K562 (cell line): Measurements from ENCODE around the gene UNC80. TPM values are rescaled to one million over a fixed set of nuclear protein-coding genes. Genes with fewer than 3 reads are reported as not detected.

Experiments
- ATAC-seq: fragments of 200-7000 bp; cut with Tn5 transposase; 3 replicates; pipeline ENCODE4 v1.9.1; 2020; ENCODE audit warnings: moderate library complexity
- BruUV-seq: library from RNA; stranded (reverse); fragments of 400-500 nt; replicated peaks from 2 replicates; lab custom pipeline; 2021; lab: Mats Ljungman, UMichigan
- CTCF ChIA-PET: fragments of 300-600 bp; formaldehyde crosslinking; extraction: SDS; loops from one replicate; lab custom pipeline; 2021; ENCODE audit warnings: low intra/inter-chr PET ratio; lab: Yijun Ruan, JAX
- POLR2A ChIA-PET: fragments of 300-600, 350-650 bp; sonication (Branson Sonifier 250); formaldehyde crosslinking; extraction: SDS; loops from one replicate; lab custom pipeline; 2021; ENCODE audit warnings: antibody characterized with exemption, inconsistent platforms; lab: Yijun Ruan, JAX
- DNase-seq, 4 experiments: peaks; one replicate each; pipeline versions ENCODE4 v3.0.0 to v3.0.0-alpha.2; 2011 to 2018; ENCODE audit warnings: low spot score in 3 of 4, mixed read lengths in 3 of 4; ENCODE audit errors: extremely low read depth in 1 of 4
- FAIRE-seq: peaks from 2 replicates; lab custom pipeline; 2011; peaks lifted over from hg19 to GRCh38; lab: Jason Lieb, UNC
- H2AFZ ChIP-seq: 2 replicates; pipeline ENCODE4 v1.6.0; 2011; ENCODE audit warnings: low read depth, low read length, control low read depth, inconsistent platforms
- H3K27ac ChIP-seq: fragments of 200-600 bp; 3 replicates; pipeline ENCODE4 v1.8.0; 2011; ENCODE audit warnings: low read depth, mild to moderate bottlenecking, control low read depth, inconsistent platforms, low read length, moderate library complexity, mixed read lengths; ENCODE audit errors: extremely low read depth
- H3K27me3 ChIP-seq, 2 experiments: fragments of 300-600 bp in 1 of 2; 2 replicates in 1 of 2; 3 replicates in 1 of 2; pipeline versions ENCODE4 v1.6.0 to v1.8.0; 2011; ENCODE audit warnings: inconsistent platforms in 2 of 2, low read length in 2 of 2, mild to moderate bottlenecking in 1 of 2, mixed read lengths in 1 of 2, moderate library complexity in 1 of 2; ENCODE audit not compliant: control insufficient read depth in 2 of 2, insufficient read depth in 2 of 2
- H3K36me3 ChIP-seq: fragments of 300-600 bp; 3 replicates; pipeline ENCODE4 v1.8.0; 2011; ENCODE audit warnings: mild to moderate bottlenecking, low read length, inconsistent platforms; ENCODE audit not compliant: control insufficient read depth, insufficient read depth
- H3K4me1 ChIP-seq, 2 experiments: fragments of 200-600 bp in 1 of 2; replicated peaks in 1 of 2; 2 replicates in 1 of 2; 3 replicates in 1 of 2; pipeline versions ENCODE4 v1.5.1 to v1.8.0; 2011; ENCODE audit warnings: inconsistent platforms in 2 of 2, low read length in 2 of 2, mild to moderate bottlenecking in 1 of 2, mixed read lengths in 1 of 2, moderate library complexity in 1 of 2; ENCODE audit not compliant: control insufficient read depth in 2 of 2, insufficient read depth in 2 of 2
- H3K4me2 ChIP-seq: 2 replicates; pipeline ENCODE4 v1.6.1; 2011; ENCODE audit warnings: low read length, control low read depth, inconsistent platforms, mixed read lengths; ENCODE audit not compliant: insufficient read depth
- H3K4me3 ChIP-seq: fragments of 200-600 bp; sonication (generic), shearing (Covaris generic); 2 replicates; pipeline ENCODE4 v1.5.1; 2016; ENCODE audit warnings: control low read depth, inconsistent platforms
- H3K79me2 ChIP-seq: fragments of 200-600 bp; 3 replicates; pipeline ENCODE4 v1.8.0; 2011; ENCODE audit warnings: low read length, inconsistent platforms; ENCODE audit not compliant: control insufficient read depth, insufficient read depth
- H3K9ac ChIP-seq, 2 experiments: 2 replicates each; pipeline versions ENCODE4 v1.6.0 to v1.6.1; 2011; ENCODE audit warnings: low read depth in 2 of 2, low read length in 2 of 2, control low read depth in 1 of 2, inconsistent platforms in 1 of 2, mild to moderate bottlenecking in 1 of 2, mixed read lengths in 1 of 2; ENCODE audit not compliant: insufficient read depth in 1 of 2
- H3K9me1 ChIP-seq: one replicate; pipeline ENCODE4 v1.6.0; 2011; ENCODE audit warnings: inconsistent platforms, mild to moderate bottlenecking, low read length, moderate library complexity; ENCODE audit not compliant: control insufficient read depth, insufficient read depth
- H3K9me3 ChIP-seq: replicated peaks from 2 replicates; pipeline ENCODE4 v1.5.1; 2011; ENCODE audit warnings: low read depth, low read length, inconsistent platforms; ENCODE audit not compliant: control insufficient read depth, insufficient read depth
- H4K20me1 ChIP-seq: replicated peaks from 2 replicates; pipeline ENCODE4 v1.6.1; 2011; ENCODE audit warnings: low read length, inconsistent platforms, mixed read lengths; ENCODE audit not compliant: control insufficient read depth, insufficient read depth
- CHD2 ChIP-seq: IDR thresholded peaks from 2 replicates; pipeline ENCODE4 v1.6.1; 2011; ENCODE audit warnings: low read depth, low read length
- CSDE1 ChIP-seq, 2 experiments: fragments of 450-650 bp; IDR thresholded peaks; 2 replicates each; pipeline ENCODE4 v1.6.1; 2016; ENCODE audit warnings: mild to moderate bottlenecking in 1 of 2
- HCFC1 ChIP-seq: IDR thresholded peaks from 2 replicates; pipeline ENCODE4 v1.6.1; 2012; ENCODE audit warnings: low read depth, low read length, improper control_type of control experiment
- MEIS2 ChIP-seq: fragments of 450-650 bp; IDR thresholded peaks from 2 replicates; pipeline ENCODE4 v1.6.1; 2014; ENCODE audit warnings: mild to moderate bottlenecking; ENCODE audit not compliant: partially characterized antibody
- MYNN ChIP-seq, 2 experiments: sonication (generic); formaldehyde crosslinking in 1 of 2; IDR thresholded peaks; 2 replicates each; pipeline versions ENCODE4 v1.5.0 to v1.6.1; 2016 to 2020; ENCODE audit warnings: antibody characterized with exemption in 1 of 2, missing genetic modification reagents in 1 of 2
- NFATC3 ChIP-seq: fragments of 450-650 bp; IDR thresholded peaks from 2 replicates; pipeline ENCODE4 v1.6.1; 2017; ENCODE audit warnings: mild to moderate bottlenecking
- PCBP1 ChIP-seq: fragments of 200-400 bp; formaldehyde crosslinking; IDR thresholded peaks from 2 replicates; pipeline ENCODE4 v1.6.1; 2018; ENCODE audit warnings: mild to moderate bottlenecking, low read depth, low read length; ENCODE audit not compliant: poor library complexity, severe bottlenecking
- ZNF217 ChIP-seq: sonication (generic); formaldehyde crosslinking; IDR thresholded peaks from 2 replicates; pipeline ENCODE4 v1.8.0; 2022; ENCODE audit warnings: mild to moderate bottlenecking, missing genetic modification reagents
- ZNF778 ChIP-seq: fragments of 450-650 bp; formaldehyde crosslinking; IDR thresholded peaks from 2 replicates; pipeline ENCODE4 v1.4.0; 2020; ENCODE audit warnings: mild to moderate bottlenecking, moderate library complexity
- WGBS: fragments of 100-300 bp; shearing (Covaris generic); methylation state at CpG from one replicate; pipeline ENCODE4 v1.1.6; 2016; ENCODE audit warnings: low coverage, mixed read lengths; ENCODE audit not compliant: insufficient coverage; ENCODE audit errors: missing lambda C conversion rate; 5-methylcytosine and 5-hydroxymethylcytosine counted together
- in situ Hi-C: fragments of 300-500 bp; cut with MboI; formaldehyde crosslinking; loops from 4 replicates; pipeline ENCODE4 v1.15.0; 2018; ENCODE audit warnings: inconsistent platforms, mixed read lengths
- intact Hi-C: fragments of 100-400 bp; cut with micrococcal nuclease; formaldehyde crosslinking; loops from 2 replicates; pipeline ENCODE4 v1.14.2; 2022
- polyA plus RNA-seq, 8 experiments: library from polyadenylated mRNA; depleted of rRNA in 4 of 8; stranded (reverse) in 5 of 8; unstranded in 3 of 8; fragments of >200 nt; fragmentation: Nextera tagmentation in 2 of 8; fragmentation: Illumina TruSeq in 1 of 8; extraction: Ambion mirVana in 2 of 8; extraction: Trizol in 1 of 8; gene quantifications; 2 replicates each; pipeline versions ENCODE4 v1.2.1 to v1.2.3, GENCODE V29; 2011 to 2014; ENCODE audit warnings: inconsistent platforms in 1 of 8, missing spikeins in 1 of 8
- total RNA-seq, 7 experiments: library from RNA; depleted of rRNA in 6 of 7; stranded (reverse); fragments of >200 nt in 6 of 7; fragmentation: Illumina TruSeq in 2 of 7; extraction: Trizol in 2 of 7; gene quantifications; 2 replicates each; pipeline versions ENCODE4 v1.2.1 to v1.2.3, GENCODE V29; 2011 to 2021; ENCODE audit warnings: low replicate concordance in 1 of 7
- TF ChIP-seq, protein P1 (sequence below): sonication (generic); formaldehyde crosslinking; IDR thresholded peaks from 2 replicates; pipeline ENCODE4 v1.8.0; 2022; ENCODE audit warnings: mild to moderate bottlenecking, missing genetic modification reagents
- TF ChIP-seq, protein P2 (sequence below): sonication (generic); formaldehyde crosslinking; IDR thresholded peaks from 2 replicates; pipeline ENCODE4 v1.8.0; 2023; ENCODE audit warnings: mild to moderate bottlenecking, missing genetic modification reagents

UNC80 gene
- total and polyA plus RNA-seq, 9 of the 15 experiments (the other 6 are each of a cell fraction or from before 2014, with no cell fraction given) = under 0.01 to 0.04 (median 0.01) TPM; not detected in 5

DNA sequence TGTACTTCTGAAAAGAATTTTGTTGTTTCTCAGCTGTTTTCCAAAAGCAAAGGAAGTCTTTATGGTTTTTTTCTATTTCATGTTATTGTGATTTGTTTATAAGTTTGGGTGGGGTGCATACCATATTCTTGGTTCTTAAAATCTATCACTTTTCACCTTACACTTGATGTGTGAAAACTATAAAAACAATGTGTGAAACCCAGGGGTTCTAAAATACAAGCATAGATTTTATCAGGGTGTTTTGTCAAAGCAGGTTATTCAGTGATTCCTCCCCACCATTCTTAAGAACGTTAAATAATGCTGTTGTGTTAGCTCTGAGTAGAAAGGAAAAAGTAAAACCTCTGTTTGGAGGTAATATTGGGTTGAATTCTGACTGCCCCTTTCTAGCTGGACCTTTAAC is 248.5 kb downstream of the UNC80 start:
- intact Hi-C loops (no loop called here), in situ Hi-C loops (loop anchor here (25.0 kb wide), 1 partner anchor 442 kb away; no protein-coding TSS in a partner anchor)
- TF ChIP-seq HCFC1 = no peak
- no peak overlapping the region for H3K27ac ChIP-seq
- WGBS = 83% methylated on average over 1 of the region's 1 CpG
- no peak overlapping the region for H3K9ac ChIP-seq
- no peak overlapping the region for H2AFZ ChIP-seq
- ATAC-seq = no peak
- no peaks in the 10 kb centered on the region for H3K27me3 ChIP-seq
- H3K9me3 ChIP-seq = no peaks in the 10 kb centered on the region
- BruUV-seq = no TSS peak
- H3K79me2 ChIP-seq = no peaks in the 10 kb centered on the region
- no peak for FAIRE-seq
- H4K20me1 ChIP-seq = no peaks in the 10 kb centered on the region
- no peak for DNase-seq
- ChIA-PET POLR2A (no interaction called here), CTCF (no interaction called here)
- no peak overlapping the region for H3K4me2 ChIP-seq
- no peak overlapping the region for H3K4me3 ChIP-seq
- H3K36me3 ChIP-seq = peaks cover 90% of the 10 kb centered on the region
- H3K4me1 ChIP-seq = no peaks in the 10 kb centered on the region
- no peaks in the 10 kb centered on the region for H3K9me1 ChIP-seq

DNA sequence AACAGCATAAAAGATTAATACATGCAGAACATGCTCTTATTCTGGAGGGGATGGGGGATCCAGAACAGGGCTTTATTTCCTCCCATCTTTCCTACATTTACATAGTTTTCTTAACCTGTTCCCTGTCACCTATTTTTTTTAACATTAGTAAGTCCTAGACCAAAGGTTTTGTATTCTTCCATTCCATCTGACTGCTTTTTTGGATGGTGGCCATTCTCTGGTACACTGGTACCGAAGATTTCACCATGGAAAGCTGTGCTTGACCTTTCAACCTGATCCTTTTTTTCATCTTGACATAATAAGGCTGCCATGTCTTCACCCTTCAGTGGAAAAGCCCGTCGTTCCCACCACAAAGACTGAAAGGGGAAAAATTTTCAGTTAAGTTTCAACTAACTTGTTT is 251.2 kb downstream of the UNC80 start:
- in situ Hi-C loops (loop anchor here (25.0 kb wide), 1 partner anchor 439 kb away; no protein-coding TSS in a partner anchor), intact Hi-C loops (no loop called here)
- Histone ChIP-seq H2AFZ (no peak overlapping the region), H3K9me3 (no peaks in the 10 kb centered on the region), H3K27ac (no peak overlapping the region), H3K79me2 (no peaks in the 10 kb centered on the region), H3K4me2 (no peak overlapping the region), H3K9me1 (no peaks in the 10 kb centered on the region), H3K36me3 (peaks cover 72% of the 10 kb centered on the region; the same call in 2 of the 3 replicates), H3K27me3 (no peaks in the 10 kb centered on the region), H3K4me3 (no peak overlapping the region), H3K4me1 (no peaks in the 10 kb centered on the region), H4K20me1 (no peaks in the 10 kb centered on the region), H3K9ac (no peak overlapping the region)
- DNase-seq (no peak), ATAC-seq (no peak), FAIRE-seq (no peak)
- CTCF ChIA-PET = no interaction called here
- POLR2A ChIA-PET = no interaction called here
- BruUV-seq = no TSS peak
- 90% methylated on average over 3 of the region's 3 CpGs for WGBS
- TF ChIP-seq MEIS2 = no peak
- TF ChIP-seq PCBP1 = no peak
- TF ChIP-seq NFATC3 = no peak
- no peak for TF ChIP-seq ZNF778 (CRISPR knock-in tag)
- TF ChIP-seq CHD2 = no peak
- TF ChIP-seq, protein P1, sequence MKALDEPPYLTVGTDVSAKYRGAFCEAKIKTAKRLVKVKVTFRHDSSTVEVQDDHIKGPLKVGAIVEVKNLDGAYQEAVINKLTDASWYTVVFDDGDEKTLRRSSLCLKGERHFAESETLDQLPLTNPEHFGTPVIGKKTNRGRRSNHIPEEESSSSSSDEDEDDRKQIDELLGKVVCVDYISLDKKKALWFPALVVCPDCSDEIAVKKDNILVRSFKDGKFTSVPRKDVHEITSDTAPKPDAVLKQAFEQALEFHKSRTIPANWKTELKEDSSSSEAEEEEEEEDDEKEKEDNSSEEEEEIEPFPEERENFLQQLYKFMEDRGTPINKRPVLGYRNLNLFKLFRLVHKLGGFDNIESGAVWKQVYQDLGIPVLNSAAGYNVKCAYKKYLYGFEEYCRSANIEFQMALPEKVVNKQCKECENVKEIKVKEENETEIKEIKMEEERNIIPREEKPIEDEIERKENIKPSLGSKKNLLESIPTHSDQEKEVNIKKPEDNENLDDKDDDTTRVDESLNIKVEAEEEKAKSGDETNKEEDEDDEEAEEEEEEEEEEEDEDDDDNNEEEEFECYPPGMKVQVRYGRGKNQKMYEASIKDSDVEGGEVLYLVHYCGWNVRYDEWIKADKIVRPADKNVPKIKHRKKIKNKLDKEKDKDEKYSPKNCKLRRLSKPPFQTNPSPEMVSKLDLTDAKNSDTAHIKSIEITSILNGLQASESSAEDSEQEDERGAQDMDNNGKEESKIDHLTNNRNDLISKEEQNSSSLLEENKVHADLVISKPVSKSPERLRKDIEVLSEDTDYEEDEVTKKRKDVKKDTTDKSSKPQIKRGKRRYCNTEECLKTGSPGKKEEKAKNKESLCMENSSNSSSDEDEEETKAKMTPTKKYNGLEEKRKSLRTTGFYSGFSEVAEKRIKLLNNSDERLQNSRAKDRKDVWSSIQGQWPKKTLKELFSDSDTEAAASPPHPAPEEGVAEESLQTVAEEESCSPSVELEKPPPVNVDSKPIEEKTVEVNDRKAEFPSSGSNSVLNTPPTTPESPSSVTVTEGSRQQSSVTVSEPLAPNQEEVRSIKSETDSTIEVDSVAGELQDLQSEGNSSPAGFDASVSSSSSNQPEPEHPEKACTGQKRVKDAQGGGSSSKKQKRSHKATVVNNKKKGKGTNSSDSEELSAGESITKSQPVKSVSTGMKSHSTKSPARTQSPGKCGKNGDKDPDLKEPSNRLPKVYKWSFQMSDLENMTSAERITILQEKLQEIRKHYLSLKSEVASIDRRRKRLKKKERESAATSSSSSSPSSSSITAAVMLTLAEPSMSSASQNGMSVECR = no peak
- TF ChIP-seq MYNN (IDR thresholded peaks at IDR 0.05) = no peak
- no peak for TF ChIP-seq MYNN (CRISPR knock-in tag; IDR thresholded peaks at IDR 0.05)
- TF ChIP-seq ZNF217 (CRISPR knock-in tag) = no peak
- TF ChIP-seq, protein P2, sequence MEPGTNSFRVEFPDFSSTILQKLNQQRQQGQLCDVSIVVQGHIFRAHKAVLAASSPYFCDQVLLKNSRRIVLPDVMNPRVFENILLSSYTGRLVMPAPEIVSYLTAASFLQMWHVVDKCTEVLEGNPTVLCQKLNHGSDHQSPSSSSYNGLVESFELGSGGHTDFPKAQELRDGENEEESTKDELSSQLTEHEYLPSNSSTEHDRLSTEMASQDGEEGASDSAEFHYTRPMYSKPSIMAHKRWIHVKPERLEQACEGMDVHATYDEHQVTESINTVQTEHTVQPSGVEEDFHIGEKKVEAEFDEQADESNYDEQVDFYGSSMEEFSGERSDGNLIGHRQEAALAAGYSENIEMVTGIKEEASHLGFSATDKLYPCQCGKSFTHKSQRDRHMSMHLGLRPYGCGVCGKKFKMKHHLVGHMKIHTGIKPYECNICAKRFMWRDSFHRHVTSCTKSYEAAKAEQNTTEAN (CRISPR knock-in tag) = no peak
- TF ChIP-seq CSDE1 (IDR thresholded peaks at IDR 0.05) = no peak
